HEK293T (cell line): ENCODE data around the gene NBAS.

ENCODE experiments used
- ARNT ChIP-seq: fragments of 450-650 bp; IDR thresholded peaks from 2 replicates; pipeline ENCODE4 v1.6.1; 2017; ENCODE audit warnings: mild to moderate bottlenecking
- BHLHE40 ChIP-seq: fragments of 450-650 bp; IDR thresholded peaks from 2 replicates; pipeline ENCODE4 v1.6.1; 2016; ENCODE audit warnings: mild to moderate bottlenecking, moderate library complexity, borderline replicate concordance
- ELF4 ChIP-seq: fragments of 450-650 bp; IDR thresholded peaks from 2 replicates; pipeline ENCODE4 v1.6.1; 2017; ENCODE audit warnings: antibody characterized with exemption
- FOXA1 ChIP-seq: fragments of 450-650 bp; IDR thresholded peaks from 2 replicates; pipeline ENCODE4 v1.6.1; 2016; ENCODE audit warnings: mild to moderate bottlenecking
- FOXK2 ChIP-seq: fragments of 450-650 bp; IDR thresholded peaks from 2 replicates; pipeline ENCODE4 v1.6.1; 2016; ENCODE audit warnings: mild to moderate bottlenecking
- FOXM1 ChIP-seq: fragments of 450-650 bp; IDR thresholded peaks from 2 replicates; pipeline ENCODE4 v1.6.1; 2017; ENCODE audit warnings: mild to moderate bottlenecking, borderline replicate concordance
- HDGF ChIP-seq: fragments of 450-650 bp; IDR thresholded peaks from 2 replicates; pipeline ENCODE4 v1.6.1; 2017; ENCODE audit warnings: antibody characterized with exemption, borderline replicate concordance
- L3MBTL2 ChIP-seq: fragments of 450-650 bp; conservative IDR thresholded peaks from 2 replicates; pipeline ENCODE4 v1.6.1; 2016; ENCODE audit warnings: mild to moderate bottlenecking
- LEF1 ChIP-seq: fragments of 450-650 bp; IDR thresholded peaks from 2 replicates; pipeline ENCODE4 v1.6.1; 2017; ENCODE audit warnings: mild to moderate bottlenecking, borderline replicate concordance
- NFRKB ChIP-seq: fragments of 450-650 bp; IDR thresholded peaks from 2 replicates; pipeline ENCODE4 v1.6.1; 2016; ENCODE audit warnings: mild to moderate bottlenecking, moderate library complexity
- SP1 ChIP-seq: fragments of 450-650 bp; IDR thresholded peaks from 2 replicates; pipeline ENCODE4 v1.6.1; 2017
- SUZ12 ChIP-seq: fragments of 450-650 bp; IDR thresholded peaks from 2 replicates; pipeline ENCODE4 v1.6.1; 2016; ENCODE audit warnings: mild to moderate bottlenecking
- TARDBP ChIP-seq: fragments of 450-650 bp; IDR thresholded peaks from 2 replicates; pipeline ENCODE4 v1.6.1; 2016
- TF ChIP-seq, protein P1 (sequence below): fragments of 450-650 bp; IDR thresholded peaks from 2 replicates; pipeline ENCODE4 v1.6.1; 2016

DNA sequence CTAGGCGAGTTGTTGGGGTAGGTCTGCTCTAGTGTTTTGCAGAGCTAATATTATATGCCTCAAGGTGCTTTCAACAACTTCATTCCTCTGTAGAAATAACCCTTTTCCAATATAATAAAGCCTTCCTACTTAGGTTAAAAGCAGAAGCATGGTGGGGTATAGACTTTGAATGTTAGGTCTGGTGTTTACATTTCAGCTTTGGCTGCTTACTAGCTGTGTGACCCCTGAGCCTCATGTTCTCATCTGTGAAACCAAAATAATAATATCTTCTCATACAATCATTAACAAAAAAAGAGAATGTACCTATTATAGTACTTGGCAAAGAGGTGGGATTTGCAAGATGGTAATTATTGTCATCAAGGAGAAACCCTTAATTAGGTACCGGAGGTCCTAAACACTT is 386.6 kb downstream of the NBAS start:
- TF ChIP-seq SUZ12: no peak
- no peak for TF ChIP-seq L3MBTL2
- TF ChIP-seq FOXM1: no peak
- no peak for TF ChIP-seq LEF1
- TF ChIP-seq FOXA1: no peak
- TF ChIP-seq, protein P1, sequence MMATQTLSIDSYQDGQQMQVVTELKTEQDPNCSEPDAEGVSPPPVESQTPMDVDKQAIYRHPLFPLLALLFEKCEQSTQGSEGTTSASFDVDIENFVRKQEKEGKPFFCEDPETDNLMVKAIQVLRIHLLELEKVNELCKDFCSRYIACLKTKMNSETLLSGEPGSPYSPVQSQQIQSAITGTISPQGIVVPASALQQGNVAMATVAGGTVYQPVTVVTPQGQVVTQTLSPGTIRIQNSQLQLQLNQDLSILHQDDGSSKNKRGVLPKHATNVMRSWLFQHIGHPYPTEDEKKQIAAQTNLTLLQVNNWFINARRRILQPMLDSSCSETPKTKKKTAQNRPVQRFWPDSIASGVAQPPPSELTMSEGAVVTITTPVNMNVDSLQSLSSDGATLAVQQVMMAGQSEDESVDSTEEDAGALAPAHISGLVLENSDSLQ: no peak
- TF ChIP-seq TARDBP: no peak
- TF ChIP-seq FOXK2: no peak
- no peak for TF ChIP-seq HDGF
- no peak for TF ChIP-seq NFRKB
- no peak for TF ChIP-seq ARNT
- TF ChIP-seq ELF4: no peak
- no peak for TF ChIP-seq BHLHE40
- no peak for TF ChIP-seq SP1
